GM19467 (cell line): ENCODE data around the gene RPAP2.
"Not testable (repeated sequence)": the region's sequence is repeated elsewhere in the genome, so short reads cannot be mapped to it uniquely, and the experiment has no call there.

Experiments used
- ATAC-seq: cut with Tn5 transposase; IDR thresholded peaks from one replicate; pipeline ENCODE4 v1.9.1; 2021; ENCODE audit warnings: mild to moderate bottlenecking, moderate library complexity; ENCODE audit not compliant: unreplicated experiment

The RPAP2 gene

GRCh38 chr1:92374223-92374622 is 75.4 kb downstream of the RPAP2 start:
- ATAC-seq, result no peak

- no peak for ATAC-seq
Measured at GRCh38 chr1:92376345-92376744, 77.5 kb downstream of the RPAP2 start.

GRCh38 chr1:92377991-92378390 is 79.1 kb downstream of the RPAP2 start:
- not testable (repeated sequence) for ATAC-seq

DNA sequence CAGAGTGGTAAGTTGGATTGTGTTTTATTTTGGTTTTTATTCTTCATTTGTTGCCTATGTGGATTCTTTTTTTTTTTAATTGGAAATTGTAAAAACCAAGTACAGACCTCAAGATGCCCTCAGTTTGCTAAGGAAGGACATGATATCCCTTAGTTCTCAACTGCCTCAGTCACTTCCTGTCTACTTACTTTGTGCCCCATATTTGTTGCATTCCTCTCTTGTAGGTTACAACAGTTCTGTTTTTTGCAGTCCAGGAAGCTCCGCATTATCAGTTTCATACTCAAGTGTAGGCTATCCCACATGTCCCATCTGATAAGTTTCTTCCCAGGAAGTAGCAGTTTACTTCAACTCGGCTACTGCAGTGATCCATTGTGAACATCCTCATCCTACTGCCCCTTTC is 82.0 kb downstream of the RPAP2 start:
- ATAC-seq, result no peak

DNA sequence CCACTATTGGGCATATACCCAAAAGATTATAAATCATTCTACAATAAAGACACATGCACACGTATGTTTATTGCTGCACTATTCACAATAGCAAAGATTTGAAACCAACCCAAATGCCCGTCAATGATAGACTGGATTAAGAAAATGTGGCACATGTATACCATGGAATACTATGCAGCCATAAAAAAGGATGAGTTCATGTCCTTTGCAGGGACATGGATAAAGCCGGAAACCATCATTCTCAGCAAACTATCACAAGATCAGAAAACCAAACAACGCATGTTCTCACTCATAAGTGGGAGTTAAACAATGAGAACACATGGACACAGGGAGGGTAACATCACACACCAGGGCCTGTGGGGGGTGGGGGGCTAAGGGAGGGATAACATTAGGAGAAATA is 95.1 kb downstream of the RPAP2 start:
- not testable (repeated sequence) for ATAC-seq

- ATAC-seq, result no peak
Measured at GRCh38 chr1:92398519-92398918, 99.7 kb downstream of the RPAP2 start.

GRCh38 chr1:92399076-92399475 is 100.2 kb downstream of the RPAP2 start:
- ATAC-seq, result peak; percentile 70

DNA sequence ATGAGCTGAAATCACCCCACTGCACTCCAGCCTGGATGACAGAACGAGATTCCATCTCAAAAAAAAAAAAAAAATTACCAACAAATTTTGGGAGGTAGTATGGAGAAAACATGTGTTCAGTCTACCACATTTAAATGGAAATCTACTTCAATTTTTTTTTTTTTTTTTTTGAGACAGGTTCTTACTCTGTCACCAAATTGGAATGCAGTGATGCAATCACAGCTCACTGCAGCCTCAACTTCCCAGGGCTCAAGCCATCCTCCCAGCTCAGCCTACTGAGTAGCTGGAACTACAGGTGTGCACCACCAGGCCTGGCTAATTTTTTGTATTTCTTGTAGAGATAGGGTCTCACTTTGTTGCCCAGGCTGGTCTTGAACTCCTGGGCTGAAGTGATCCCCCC is 105.8 kb downstream of the RPAP2 start:
- no peak for ATAC-seq

- ATAC-seq, result no peak
Measured at GRCh38 chr1:92408825-92409224, 110.0 kb downstream of the RPAP2 start.

DNA sequence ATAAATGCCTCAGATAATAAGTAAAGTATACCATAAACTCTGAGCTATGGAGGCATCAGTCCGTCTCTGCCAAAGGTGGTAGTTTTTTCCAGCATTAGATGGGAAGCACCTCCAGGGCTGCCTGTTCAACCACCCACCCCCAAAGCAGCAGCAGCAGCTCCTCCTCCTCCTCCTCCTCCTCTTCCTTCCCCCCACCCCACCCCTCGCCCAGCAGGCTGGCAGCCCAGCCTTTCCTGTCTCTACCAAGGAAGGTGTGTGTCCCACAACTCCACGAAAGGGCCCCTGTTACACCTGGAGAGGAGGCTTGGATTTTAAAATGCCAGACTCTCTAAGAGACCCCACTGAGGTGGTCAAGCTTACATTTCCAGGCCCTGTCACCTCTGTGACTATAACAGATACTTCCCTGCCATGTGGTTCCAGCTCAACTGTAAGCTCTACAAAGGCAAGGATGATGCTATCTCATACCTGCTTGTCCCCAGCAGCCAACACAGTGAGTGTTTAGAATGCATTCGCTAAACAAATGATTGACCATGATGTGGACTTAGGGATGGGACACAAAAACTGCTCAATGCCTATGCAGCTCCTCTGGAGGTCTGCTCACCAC is 111.2 kb downstream of the RPAP2 start:
- no peak for ATAC-seq

- ATAC-seq, result no peak
Measured at GRCh38 chr1:92410706-92411105, 111.8 kb downstream of the RPAP2 start.

- ATAC-seq, result no peak
Measured at GRCh38 chr1:92411511-92411910, 112.7 kb downstream of the RPAP2 start.

- ATAC-seq, result no peak
Measured at GRCh38 chr1:92419642-92420041, 120.8 kb downstream of the RPAP2 start.

DNA sequence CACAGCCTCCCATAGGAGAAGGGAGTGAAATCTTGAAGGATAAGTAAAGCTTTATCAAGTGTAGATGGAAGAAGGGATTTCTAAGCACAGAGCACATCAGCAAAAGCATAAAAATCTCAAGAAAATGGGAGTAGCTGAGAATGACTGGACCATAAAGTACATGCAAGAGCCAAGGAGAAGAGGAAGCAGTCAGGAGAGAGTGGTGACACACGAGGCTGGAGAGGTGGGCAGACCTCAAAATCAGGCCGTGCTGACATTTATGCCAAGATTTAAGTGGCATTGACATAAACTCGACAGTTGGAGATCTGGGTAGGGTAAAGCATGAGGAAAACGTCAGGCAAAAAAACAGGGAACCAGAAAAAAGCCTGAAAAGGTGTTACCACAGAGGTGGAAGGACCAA is 125.5 kb downstream of the RPAP2 start:
- no peak for ATAC-seq

DNA sequence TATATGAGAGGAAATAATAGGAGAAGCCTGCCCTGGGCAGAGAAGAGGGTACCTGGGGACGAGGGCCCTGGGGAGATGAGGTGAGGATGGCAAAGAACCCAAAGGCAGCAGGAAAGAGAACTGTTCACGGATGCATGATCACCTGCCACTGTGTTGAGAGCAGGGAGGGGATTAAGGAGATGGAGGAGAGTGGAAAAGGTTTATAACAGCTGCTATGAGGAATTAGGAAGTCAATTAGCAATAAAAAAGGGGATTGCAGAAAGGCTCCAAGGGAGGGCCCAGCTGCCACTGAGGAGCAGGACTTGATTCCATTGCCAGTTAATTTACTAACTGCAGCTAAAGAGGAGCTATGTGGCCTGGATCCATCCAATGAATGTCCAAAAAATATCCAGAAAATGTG is 126.8 kb downstream of the RPAP2 start:
- no peak for ATAC-seq

- ATAC-seq, result no peak
Measured at GRCh38 chr1:92430030-92430429, 131.2 kb downstream of the RPAP2 start.

DNA sequence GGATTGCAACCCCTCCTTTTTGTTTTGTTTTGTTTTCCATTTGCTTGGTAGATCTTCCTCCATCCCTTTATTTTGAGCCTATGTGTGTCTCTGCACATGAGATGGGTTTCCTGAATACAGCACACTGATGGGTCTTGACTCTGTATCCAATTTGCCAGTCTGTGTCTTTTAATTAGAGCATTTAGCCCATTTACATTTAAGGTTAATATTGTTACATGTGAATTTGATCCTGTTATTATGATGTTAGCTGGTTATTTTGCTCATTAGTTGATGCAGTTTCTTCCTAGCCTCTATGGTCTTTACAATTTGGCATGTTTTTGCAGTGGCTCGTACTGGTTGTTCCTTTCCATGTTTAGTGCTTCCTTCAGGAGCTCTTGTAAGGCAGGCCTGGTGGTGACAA is 135.7 kb downstream of the RPAP2 start:
- not testable (repeated sequence) for ATAC-seq

GRCh38 chr1:92439291-92439690 is 140.4 kb downstream of the RPAP2 start:
- no peak for ATAC-seq

GRCh38 chr1:92441316-92441696 is 142.4 kb downstream of the RPAP2 start:
- ATAC-seq, result no peak

DNA sequence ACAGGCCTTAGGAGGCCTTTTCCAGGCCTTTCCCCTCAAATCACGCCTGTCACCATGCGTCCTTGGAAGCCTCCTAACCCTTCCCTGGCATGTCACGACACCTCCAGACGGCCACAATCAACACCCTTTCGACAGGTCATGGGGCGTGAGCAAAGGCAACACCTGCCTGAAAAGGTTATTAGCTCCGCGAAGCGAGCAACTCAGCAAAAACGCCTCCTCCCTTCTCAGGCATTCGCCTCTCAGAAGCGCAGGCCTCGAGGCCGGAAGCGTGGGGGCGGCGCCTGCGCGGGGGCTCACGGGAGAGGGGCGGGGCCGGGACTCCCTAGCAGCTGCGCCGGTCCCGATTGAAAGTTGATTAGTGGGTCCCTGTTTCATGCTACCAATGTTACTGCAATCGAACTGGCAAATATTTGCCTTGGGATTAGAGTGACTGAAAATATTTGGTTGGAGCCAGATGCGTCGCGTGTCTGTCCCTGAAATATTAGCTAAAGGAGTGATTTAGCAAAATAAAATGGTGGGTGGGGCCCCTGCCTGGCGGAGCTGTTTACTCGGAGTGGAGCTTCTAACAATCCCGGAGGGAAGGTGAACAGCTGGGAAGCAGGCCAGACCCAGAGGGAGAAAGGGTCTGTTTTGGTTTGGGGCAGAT is 143.0 kb downstream of the RPAP2 start:
- no peak for ATAC-seq

- no peak for ATAC-seq
Measured at GRCh38 chr1:92442351-92442750, 143.5 kb downstream of the RPAP2 start.

DNA sequence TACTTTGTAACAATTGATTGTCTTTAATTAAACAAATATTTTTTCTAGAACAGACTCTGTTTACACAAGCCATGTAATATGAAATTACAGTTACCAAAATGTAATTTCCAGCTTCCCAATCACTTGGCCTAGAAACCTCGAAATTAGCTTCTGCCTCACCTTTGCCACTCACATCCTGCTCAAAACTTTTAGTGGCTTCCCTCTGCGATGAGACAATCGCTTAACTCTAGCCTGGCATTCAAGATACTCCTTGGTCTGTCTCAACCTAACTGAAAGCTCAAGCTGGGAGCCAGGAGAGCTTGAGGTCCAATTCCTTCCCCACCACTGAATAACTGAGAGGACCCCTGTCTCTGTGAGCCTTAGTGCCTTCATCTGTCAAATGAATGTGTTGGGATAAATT is 145.0 kb downstream of the RPAP2 start:
- ATAC-seq, result no peak

DNA sequence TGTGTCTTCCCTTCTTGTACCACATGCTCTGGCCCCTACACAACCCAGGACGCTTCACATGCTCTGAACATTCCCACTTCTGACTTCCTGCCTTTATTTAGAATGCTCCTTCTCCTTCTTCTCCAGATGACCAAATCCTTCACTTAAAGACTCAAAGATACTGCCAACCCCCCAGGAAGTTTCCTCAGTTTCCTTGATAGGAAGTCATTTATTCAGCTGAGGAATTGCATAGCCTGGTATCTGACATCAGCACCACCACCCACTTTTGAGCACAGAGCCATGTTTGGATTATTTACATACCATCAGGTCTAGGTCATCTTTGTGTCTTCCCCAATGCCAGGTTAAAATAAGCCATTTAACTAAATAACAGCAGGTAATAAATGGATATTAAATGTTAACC is 145.5 kb downstream of the RPAP2 start:
- no peak for ATAC-seq
